ENCODE measurements around the gene SBK3. TPM values are rescaled to one million over a fixed set of nuclear protein-coding genes. Genes with fewer than 3 reads are reported as not detected.
"Not testable (repeated sequence)": the region's sequence is repeated elsewhere in the genome, so short reads cannot be mapped to it uniquely, and the experiment has no call there.

The SBK3 gene
- total RNA-seq, 2 donors from 2014 or later = 0.48 to 1.4 TPM

- H3K36me3 ChIP-seq (ENCODE audit: control insufficient read depth, insufficient read depth, low read length); H3K9ac ChIP-seq (ENCODE audit: extremely low read depth, low read length, poor library complexity, severe bottlenecking); H3K27ac ChIP-seq (ENCODE audit: low read depth, low read length); H3K9me3 Mint-ChIP-seq; H3K27me3 Mint-ChIP-seq (ENCODE audit: insufficient read depth); H3K27ac Mint-ChIP-seq; H3K4me1 ChIP-seq (ENCODE audit: control insufficient read depth, insufficient read depth, low read length); H3K27me3 ChIP-seq (ENCODE audit: control insufficient read depth, insufficient read depth, low read length, poor library complexity, severe bottlenecking); DNase-seq; H3K4me3 ChIP-seq (ENCODE audit: low read length); H3K4me3 Mint-ChIP-seq; H3K9me3 ChIP-seq (ENCODE audit: control insufficient read depth, low read length); H3K36me3 Mint-ChIP-seq (ENCODE audit: low read depth); H3K4me1 Mint-ChIP-seq: not testable (repeated sequence)
- 95 to 100% methylated on average over 4 to 5 of the region's 5 CpGs for WGBS, 2 experiments (ENCODE audit: insufficient coverage in 1 of 2, insufficient read length in 1 of 2)
Observed at GRCh38 chr19:55569477-55569876, 24.1 kb upstream of the SBK3 start.

GRCh38 chr19:55567708-55568328, 22.5 kb upstream of the SBK3 start:
- Mint-ChIP-seq H3K4me3 (no peak overlapping the region), H3K27me3 (ENCODE audit: insufficient read depth) (peaks cover 10% of the 10 kb centered on the region), H3K9me3 (peaks cover 9% of the 10 kb centered on the region), H3K4me1 (no peaks in the 10 kb centered on the region), H3K36me3 (ENCODE audit: low read depth) (no peaks in the 10 kb centered on the region), H3K27ac (no peak overlapping the region)
- Histone ChIP-seq H3K9me3 (ENCODE audit: control insufficient read depth, low read length) (no peaks in the 10 kb centered on the region), H3K4me1 (ENCODE audit: control insufficient read depth, insufficient read depth, low read length) (no peaks in the 10 kb centered on the region), H3K27me3 (ENCODE audit: control insufficient read depth, insufficient read depth, low read length, poor library complexity, severe bottlenecking) (peaks cover 6% of the 10 kb centered on the region), H3K4me3 (ENCODE audit: low read length) (no peak overlapping the region), H3K9ac (ENCODE audit: extremely low read depth, low read length, poor library complexity, severe bottlenecking) (no peak overlapping the region), H3K27ac (ENCODE audit: low read depth, low read length) (no peak overlapping the region), H3K36me3 (ENCODE audit: control insufficient read depth, insufficient read depth, low read length) (no peaks in the 10 kb centered on the region)
- no peak for DNase-seq
- TF ChIP-seq CTCF (conservative IDR thresholded peaks at IDR 0.05) = no peak

- no peak overlapping the region for H3K27ac Mint-ChIP-seq
Observed at GRCh38 chr19:55566823-55567222, 21.5 kb upstream of the SBK3 start.

More at GRCh38 chr19:55566823-55567222, 21.5 kb upstream of the SBK3 start:
- Mint-ChIP-seq H3K36me3 (ENCODE audit: low read depth) (no peaks in the 10 kb centered on the region), H3K4me3 (no peak overlapping the region), H3K9me3 (peaks cover 9% of the 10 kb centered on the region), H3K4me1 (no peaks in the 10 kb centered on the region), H3K27me3 (ENCODE audit: insufficient read depth) (peaks cover 10% of the 10 kb centered on the region)
- no peak for DNase-seq
- no peak overlapping the region for H3K9ac ChIP-seq (ENCODE audit: extremely low read depth, low read length, poor library complexity, severe bottlenecking)
- no peaks in the 10 kb centered on the region for H3K4me1 ChIP-seq (ENCODE audit: control insufficient read depth, insufficient read depth, low read length)
- 64 to 76% methylated on average over 5 to 9 of the region's 9 CpGs for WGBS, 2 experiments (ENCODE audit: insufficient coverage in 1 of 2, insufficient read length in 1 of 2)
- H3K9me3 ChIP-seq (ENCODE audit: control insufficient read depth, low read length) = no peaks in the 10 kb centered on the region
- TF ChIP-seq CTCF (conservative IDR thresholded peaks at IDR 0.05) = no peak
- H3K36me3 ChIP-seq (ENCODE audit: control insufficient read depth, insufficient read depth, low read length) = no peaks in the 10 kb centered on the region
- H3K27me3 ChIP-seq (ENCODE audit: control insufficient read depth, insufficient read depth, low read length, poor library complexity, severe bottlenecking) = peaks cover 6% of the 10 kb centered on the region
- no peak overlapping the region for H3K27ac ChIP-seq (ENCODE audit: low read depth, low read length)
- no peak overlapping the region for H3K4me3 ChIP-seq (ENCODE audit: low read length)
